ENCODE results near the gene ADAD1.
"Not testable (repeated sequence)": the region's sequence is repeated elsewhere in the genome, so short reads cannot be mapped to it uniquely, and the experiment has no call there.

The ADAD1 gene

GRCh38 chr4:122378711-122379110 is at the start of gene ADAD1:
TSS of gene ADAD1 (plus strand) at chr4:122379011. CDS start at chr4:122380070, 1,059 bp downstream.
- FAIRE-seq = no peak

- no peak for FAIRE-seq
Observed at GRCh38 chr4:122329876-122330565, 48.8 kb upstream of the ADAD1 start.

GRCh38 chr4:122331195-122331594 is 47.6 kb upstream of the ADAD1 start:
- no peak for FAIRE-seq

GRCh38 chr4:122334828-122335227 is 44.0 kb upstream of the ADAD1 start:
- FAIRE-seq = no peak

GRCh38 chr4:122341886-122342285 is 36.9 kb upstream of the ADAD1 start:
- no peak for FAIRE-seq

- no peak for FAIRE-seq
Observed at GRCh38 chr4:122346036-122346435, 32.8 kb upstream of the ADAD1 start.

GRCh38 chr4:122346503-122346902 is 32.3 kb upstream of the ADAD1 start:
- FAIRE-seq = no peak

GRCh38 chr4:122356317-122356808 is 22.4 kb upstream of the ADAD1 start:
- no peak for FAIRE-seq

- no peak for FAIRE-seq
Observed at GRCh38 chr4:122360754-122361153, 18.1 kb upstream of the ADAD1 start.

- no peak for FAIRE-seq
Observed at GRCh38 chr4:122364700-122365404, 14.0 kb upstream of the ADAD1 start.

GRCh38 chr4:122368786-122369185 is 10.0 kb upstream of the ADAD1 start:
- not testable (repeated sequence) for FAIRE-seq

- no peak for FAIRE-seq
Observed at GRCh38 chr4:122377352-122377751, 1.5 kb upstream of the ADAD1 start.

- no peak for FAIRE-seq
Observed at GRCh38 chr4:122379239-122379638, 428 bp downstream of the ADAD1 start.

GRCh38 chr4:122383341-122383740 is 4.5 kb downstream of the ADAD1 start:
- no peak for FAIRE-seq

- FAIRE-seq = no peak
Observed at GRCh38 chr4:122384245-122384644, 5.4 kb downstream of the ADAD1 start.

- no peak for FAIRE-seq
Observed at GRCh38 chr4:122393276-122393675, 14.5 kb downstream of the ADAD1 start.

- FAIRE-seq = no peak
Observed at GRCh38 chr4:122403861-122404260, 25.1 kb downstream of the ADAD1 start.

GRCh38 chr4:122412547-122412946 is 33.7 kb downstream of the ADAD1 start:
- FAIRE-seq = no peak

- no peak for FAIRE-seq
Observed at GRCh38 chr4:122423246-122423645, 44.4 kb downstream of the ADAD1 start.

GRCh38 chr4:122431351-122431750 is 52.5 kb downstream of the ADAD1 start:
- no peak for FAIRE-seq

- FAIRE-seq = no peak
Observed at GRCh38 chr4:122434285-122434684, 55.5 kb downstream of the ADAD1 start.

GRCh38 chr4:122450847-122451246 is 72.0 kb downstream of the ADAD1 start:
- FAIRE-seq = no peak

GRCh38 chr4:122453384-122453995 is 74.7 kb downstream of the ADAD1 start:
- no peak for FAIRE-seq

Data from G401.6 (cell line).